Urinary bladder (tissue), 4 donors: ENCODE data around the gene TFCP2L1. TPM values are rescaled to one million over a fixed set of nuclear protein-coding genes. Genes with fewer than 3 reads are reported as not detected.
"Not testable (repeated sequence)": the region's sequence is repeated elsewhere in the genome, so short reads cannot be mapped to it uniquely, and the experiment has no call there.

Experiments used
- DNase-seq: peaks from one replicate; pipeline ENCODE4 v3.0.0-alpha.2; 2015; ENCODE audit errors: extremely low spot score
- H3K27ac ChIP-seq: one replicate; pipeline ENCODE4 v1.5.1; 2013; ENCODE audit warnings: low read depth, mild to moderate bottlenecking, moderate library complexity
- H3K36me3 ChIP-seq: one replicate; pipeline ENCODE4 v1.6.1; 2013; ENCODE audit warnings: mild to moderate bottlenecking, moderate library complexity; ENCODE audit not compliant: insufficient read depth
- H3K4me1 ChIP-seq: one replicate; pipeline ENCODE4 v1.6.1; 2013; ENCODE audit warnings: mild to moderate bottlenecking, moderate library complexity; ENCODE audit not compliant: insufficient read depth
- H3K4me3 ChIP-seq: one replicate; pipeline ENCODE4 v1.5.1; 2013; ENCODE audit warnings: low read depth, low read length
- WGBS: extraction: QIAGEN DNeasy Blood & Tissue Kit; methylation state at CpG from one replicate; pipeline ENCODE4 v1.1.7; 2013; 5-methylcytosine and 5-hydroxymethylcytosine counted together
- polyA plus RNA-seq: library from polyadenylated mRNA; stranded (reverse); fragments of 200-250 nt; gene quantifications from one replicate; pipeline ENCODE4 v1.2.3, GENCODE V29; 2013
- total RNA-seq: library from RNA; depleted of rRNA; stranded (reverse); fragments of >200 nt; gene quantifications from one replicate; pipeline ENCODE4 v1.2.3, GENCODE V29; 2014
- donor health status: healthy with polysubstance abuse.
- donor health status: healthy.

TFCP2L1 gene
- total and polyA plus RNA-seq, 2 donors: 0.41 to 1.2 TPM

GRCh38 chr2:121307048-121307447 lies 22.0 kb upstream of the TFCP2L1 start:
- 89% methylated on average over 2 of the region's 2 CpGs for WGBS
- DNase-seq: no peak

GRCh38 chr2:121304941-121305340 lies 19.9 kb upstream of the TFCP2L1 start:
- WGBS: 58% methylated on average over 2 of the region's 2 CpGs
- H3K4me3 ChIP-seq: no peak overlapping the region
- no peak for DNase-seq
- H3K36me3 ChIP-seq: no peaks in the 10 kb centered on the region
- no peaks in the 10 kb centered on the region for H3K4me1 ChIP-seq
- no peak overlapping the region for H3K27ac ChIP-seq

More at GRCh38 chr2:121307048-121307447, 22.0 kb upstream of the TFCP2L1 start:
- Histone ChIP-seq H3K36me3 (no peaks in the 10 kb centered on the region), H3K4me1 (no peaks in the 10 kb centered on the region), H3K4me3 (no peak overlapping the region), H3K27ac (no peak overlapping the region)

- H3K4me1 ChIP-seq: no peaks in the 10 kb centered on the region
- H3K27ac ChIP-seq: no peak overlapping the region
- 60% methylated on average over 2 of the region's 2 CpGs for WGBS
- H3K36me3 ChIP-seq: no peaks in the 10 kb centered on the region
- DNase-seq: no peak
- H3K4me3 ChIP-seq: no peak overlapping the region
Observed at GRCh38 chr2:121303531-121304263, 18.7 kb upstream of the TFCP2L1 start.

- H3K36me3 ChIP-seq, H3K4me3 ChIP-seq, H3K4me1 ChIP-seq, H3K27ac ChIP-seq, DNase-seq: not testable (repeated sequence)
Observed at GRCh38 chr2:121301190-121301589, 16.2 kb upstream of the TFCP2L1 start.

- 93% methylated on average over 12 of the region's 12 CpGs for WGBS
- DNase-seq: no peak
- H3K27ac ChIP-seq: no peak overlapping the region
- H3K4me1 ChIP-seq: no peaks in the 10 kb centered on the region
- H3K36me3 ChIP-seq: no peaks in the 10 kb centered on the region
- no peak overlapping the region for H3K4me3 ChIP-seq
Observed at GRCh38 chr2:121298476-121298875, 13.5 kb upstream of the TFCP2L1 start.

- 90% methylated on average over 5 of the region's 5 CpGs for WGBS
- H3K36me3 ChIP-seq, H3K27ac ChIP-seq, H3K4me1 ChIP-seq, H3K4me3 ChIP-seq, DNase-seq: not testable (repeated sequence)
Observed at GRCh38 chr2:121297866-121298265, 12.9 kb upstream of the TFCP2L1 start.

GRCh38 chr2:121297217-121297830 lies 12.3 kb upstream of the TFCP2L1 start:
- 46% methylated on average over 9 of the region's 9 CpGs for WGBS
- Histone ChIP-seq H3K4me3 (no peak overlapping the region), H3K4me1 (no peaks in the 10 kb centered on the region), H3K36me3 (no peaks in the 10 kb centered on the region), H3K27ac (no peak overlapping the region)
- DNase-seq: no peak

- no peaks in the 10 kb centered on the region for H3K36me3 ChIP-seq
- 88% methylated on average over 7 of the region's 7 CpGs for WGBS
- H3K4me1 ChIP-seq: no peaks in the 10 kb centered on the region
- H3K27ac ChIP-seq: no peak overlapping the region
- no peak overlapping the region for H3K4me3 ChIP-seq
- DNase-seq: no peak
Observed at GRCh38 chr2:121295911-121296650, 11.1 kb upstream of the TFCP2L1 start.

GRCh38 chr2:121294881-121295840 lies 10.2 kb upstream of the TFCP2L1 start:
- Histone ChIP-seq H3K27ac (no peak overlapping the region), H3K4me1 (no peaks in the 10 kb centered on the region), H3K36me3 (no peaks in the 10 kb centered on the region), H3K4me3 (no peak overlapping the region)
- 84% methylated on average over 9 of the region's 9 CpGs for WGBS
- DNase-seq: no peak

GRCh38 chr2:121293450-121294325 lies 8.7 kb upstream of the TFCP2L1 start:
- 73% methylated on average over 14 of the region's 14 CpGs for WGBS
- DNase-seq: no peak
- Histone ChIP-seq H3K27ac (no peak overlapping the region), H3K36me3 (no peaks in the 10 kb centered on the region), H3K4me3 (no peak overlapping the region), H3K4me1 (no peaks in the 10 kb centered on the region)

- Histone ChIP-seq H3K4me3 (no peak overlapping the region), H3K36me3 (no peaks in the 10 kb centered on the region), H3K4me1 (peaks cover 1% of the 10 kb centered on the region), H3K27ac (no peak overlapping the region)
- DNase-seq: no peak
- 96% methylated on average over 5 of the region's 5 CpGs for WGBS
Observed at GRCh38 chr2:121291251-121291580, 6.2 kb upstream of the TFCP2L1 start.

GRCh38 chr2:121289271-121289670 lies 4.3 kb upstream of the TFCP2L1 start:
- no peak overlapping the region for H3K4me3 ChIP-seq
- H3K4me1 ChIP-seq: peaks cover 4% of the 10 kb centered on the region
- H3K36me3 ChIP-seq: no peaks in the 10 kb centered on the region
- no peak overlapping the region for H3K27ac ChIP-seq
- DNase-seq: no peak
- 70% methylated on average over 5 of the region's 5 CpGs for WGBS
